Measurements from ENCODE around the gene SRGAP1. TPM values are rescaled to one million over a fixed set of nuclear protein-coding genes. Genes with fewer than 3 reads are reported as not detected.

The SRGAP1 gene
- total and polyA plus RNA-seq, 2 of the 8 experiments (the other 6 are each of a cell fraction or from before 2014, with no cell fraction given), result 3.2 to 7.3 TPM

- Histone ChIP-seq H2AK5ac (ENCODE audit: low read depth, low read length) (no peak overlapping the region), H3K18ac (ENCODE audit: extremely low read depth, low read length) (no peak overlapping the region), H3K14ac (ENCODE audit: insufficient read length) (no peak overlapping the region), H3K36me3 (ENCODE audit: control insufficient read depth in 2 of 4, insufficient read depth in 4 of 4, low read length in 3 of 4) (no peaks in the 10 kb centered on the region), H4K20me1 (replicated peaks in 1 of 2; ENCODE audit: control insufficient read depth in 1 of 2, insufficient read depth in 2 of 2, low read length in 2 of 2) (no peaks in the 10 kb centered on the region), H3K23me2 (ENCODE audit: low read depth, low read length) (no peaks in the 10 kb centered on the region), H3K79me1 (ENCODE audit: low read depth, low read length) (no peaks in the 10 kb centered on the region), H3K4me3 (ENCODE audit: extremely low read depth in 1 of 4, insufficient read depth in 2 of 4, low read depth in 3 of 4, low read length in 4 of 4) (no peak overlapping the region), H4K8ac (ENCODE audit: extremely low read depth, insufficient read depth, low read length) (no peak overlapping the region), H3K56ac (replicated peaks; ENCODE audit: insufficient read length, low read depth, low read length) (no peak overlapping the region), H3K27ac (ENCODE audit: low read depth, low read length) (no peak overlapping the region), H2BK15ac (ENCODE audit: low read length) (no peak overlapping the region), H3K23ac (ENCODE audit: insufficient read length) (no peak overlapping the region), H3K4me2 (ENCODE audit: insufficient read depth in 1 of 2, low read depth in 2 of 2, low read length in 2 of 2) (no peak overlapping the region), H3K9me3 (ENCODE audit: insufficient read depth in 2 of 2, low read depth in 1 of 2, low read length in 1 of 2) (no peaks in the 10 kb centered on the region), H3K4me1 (replicated peaks in 1 of 4; ENCODE audit: control insufficient read depth in 3 of 4, insufficient read depth in 4 of 4, low read length in 3 of 4) (no peaks in the 10 kb centered on the region), H2BK20ac (ENCODE audit: low read length) (no peak overlapping the region), H4K5ac (ENCODE audit: insufficient read length, low read depth, low read length) (no peak overlapping the region), H4K91ac (replicated peaks; ENCODE audit: insufficient read length, low read length) (no peak overlapping the region), H2AFZ (ENCODE audit: low read length) (no peak overlapping the region), H2BK5ac (ENCODE audit: low read depth, low read length) (no peak overlapping the region), H3K27me3 (replicated peaks in 1 of 4; ENCODE audit: control insufficient read depth in 3 of 4, extremely low read depth in 1 of 4, insufficient read depth in 3 of 4, low read length in 3 of 4) (peaks cover 0 to 1% (median 0%) of the 10 kb centered on the region in 4 experiments; a peak in 1 of 7 replicates), H3K4ac (replicated peaks; ENCODE audit: insufficient read length, low read depth, low read length) (no peak overlapping the region), H3K9ac (replicated peaks in 1 of 4; ENCODE audit: extremely low read depth in 1 of 4, low read depth in 3 of 4, low read length in 3 of 4) (no peak overlapping the region), H2BK12ac (ENCODE audit: low read depth, low read length) (no peak overlapping the region), H2BK120ac (replicated peaks; ENCODE audit: low read depth, low read length) (no peak overlapping the region), H3K79me2 (ENCODE audit: control insufficient read depth in 1 of 2, insufficient read depth in 2 of 2, low read length in 2 of 2) (no peaks in the 10 kb centered on the region)
- CTCF ChIA-PET (ENCODE audit: partially characterized antibody), result interaction anchor here (0.6 to 8.0 kb wide), 6 partner anchors 8 to 421 kb away, joined by 3 to 67 read pairs (median 4); no protein-coding TSS in a partner anchor
- WGBS, 2 experiments (ENCODE audit: extremely low coverage in 1 of 2, insufficient coverage in 1 of 2, insufficient read length in 1 of 2, insufficient replicate concordance in 2 of 2, low coverage in 1 of 2, low lambda C conversion rate in 2 of 2, missing lambda C conversion rate in 1 of 2), result 88% methylated on average over 2 of the region's 2 CpGs; no CpG with 5 or more reads in 1 of the 2 experiments
- FAIRE-seq (no peak), DNase-seq (ENCODE audit: low read depth in 1 of 2, low spot score in 2 of 2) (no peak)
- no peak for TF ChIP-seq CHD1 (IDR thresholded peaks at IDR 0.05; ENCODE audit: low read depth, low read length)
- TF ChIP-seq RXRA (IDR thresholded peaks at IDR 0.05; ENCODE audit: insufficient read depth, low read depth, low read length), result no peak
- TF ChIP-seq ASH2L (IDR thresholded peaks at IDR 0.05; ENCODE audit: low read length), result no peak
- no peak for TF ChIP-seq EZH2 (IDR thresholded peaks at IDR 0.05; ENCODE audit: low read depth, low read length, severe bottlenecking)
- no peak for TF ChIP-seq EGR1 (IDR thresholded peaks at IDR 0.05; ENCODE audit: borderline replicate concordance, low read depth, low read length)
- TF ChIP-seq SIX5 (IDR thresholded peaks at IDR 0.05; ENCODE audit: low read depth, low read length), result no peak
- no peak for TF ChIP-seq SP4 (IDR thresholded peaks at IDR 0.05; ENCODE audit: low read length)
- POLR2A ChIA-PET (ENCODE audit: partially characterized antibody), result interaction anchor here (0.6 kb wide), 1 partner anchor 472 kb away, joined by 3 read pairs; no protein-coding TSS in a partner anchor
Measured at GRCh38 chr12:63836046-63836445, 8.5 kb upstream of the SRGAP1 start.
